Measurements from ENCODE around the gene CCDC57. TPM values are rescaled to one million over a fixed set of nuclear protein-coding genes. Genes with fewer than 3 reads are reported as not detected.

The CCDC57 gene
- total and polyA plus RNA-seq, 12 donors = 7.0 to 34.5 (median 10.7) TPM

DNA sequence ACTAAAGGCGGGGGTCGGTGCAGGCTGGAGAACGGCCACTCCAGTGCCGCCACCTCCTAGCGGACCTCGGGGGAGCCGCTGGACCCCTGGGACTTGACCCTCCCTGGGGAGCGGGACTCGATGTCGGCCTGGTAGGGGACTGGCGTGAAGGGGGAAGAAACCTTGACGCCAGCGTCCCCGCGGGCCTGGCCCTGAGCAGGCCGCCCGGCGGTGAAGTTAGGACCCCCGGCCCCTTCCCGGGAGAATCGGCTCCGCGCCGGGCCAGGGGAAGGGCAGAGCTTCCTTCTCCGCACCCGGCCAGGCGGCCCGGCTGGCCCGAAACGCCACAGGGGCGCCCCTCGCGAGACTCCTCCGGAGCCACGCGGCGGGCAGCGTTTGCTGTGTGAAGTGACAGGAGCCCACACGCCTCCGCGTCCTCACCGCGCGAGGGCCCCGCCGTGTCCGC, 147.4 kb downstream of the CCDC57 start:
- H3K4me3 ChIP-seq = peak overlapping the region; percentile 61 to 100 (median 94)
- intact Hi-C loops (cut with DNase I) = no loop called here
- peaks cover 17 to 31% (median 23%) of the 10 kb centered on the region in 9 donors for H3K4me1 ChIP-seq
- no peaks in the 10 kb centered on the region for H3K9me3 ChIP-seq
- no peaks in the 10 kb centered on the region for H3K27me3 ChIP-seq
- peak in 5 of 8 donors; percentile 5 to 10 (median 7) for ATAC-seq
- peak in 1 of 2 donors; percentile 29 for DNase-seq
- 1% methylated on average over 45 to 47 of the region's 47 CpGs for WGBS, 2 donors
- no peak for TF ChIP-seq CTCF (IDR thresholded peaks at IDR 0.05)
- H3K36me3 ChIP-seq = peaks cover 0 to 40% (median 14%) of the 10 kb centered on the region in 9 donors
- peak overlapping the region in 9 of 10 donors; percentile 72 to 97 (median 88) for H3K27ac ChIP-seq

GRCh38 chr17:82064433-82065192, 148.0 kb downstream of the CCDC57 start:
- no peak for TF ChIP-seq CTCF (IDR thresholded peaks at IDR 0.05)
- no peak for DNase-seq
- peak in 1 of 8 donors; percentile 2 for ATAC-seq
- peaks cover 0 to 46% (median 14%) of the 10 kb centered on the region in 9 donors for H3K36me3 ChIP-seq
- peak overlapping the region in 9 of 10 donors; percentile 72 to 97 (median 88) for H3K27ac ChIP-seq
- H3K27me3 ChIP-seq = no peaks in the 10 kb centered on the region
- H3K4me3 ChIP-seq = peak overlapping the region; percentile 61 to 100 (median 94)
- H3K9me3 ChIP-seq = no peaks in the 10 kb centered on the region
- intact Hi-C loops (cut with DNase I) = no loop called here
- peaks cover 17 to 31% (median 23%) of the 10 kb centered on the region in 9 donors for H3K4me1 ChIP-seq
- 34 to 41% methylated on average over 35 to 36 of the region's 36 CpGs for WGBS, 2 donors

GRCh38 chr17:82063424-82064415, 148.9 kb downstream of the CCDC57 start:
- 81 to 84% methylated on average over 20 of the region's 20 CpGs for WGBS, 2 donors
- Histone ChIP-seq H3K4me3 (peak overlapping the region in 4 of 10 donors; percentile 94 to 99 (median 96)), H3K9me3 (no peaks in the 10 kb centered on the region), H3K27ac (no peak overlapping the region), H3K27me3 (no peaks in the 10 kb centered on the region), H3K36me3 (peaks cover 0 to 55% (median 18%) of the 10 kb centered on the region in 9 donors), H3K4me1 (peaks cover 17 to 31% (median 23%) of the 10 kb centered on the region in 9 donors)
- peak in 1 of 2 donors; percentile 6 for DNase-seq
- intact Hi-C loops (cut with DNase I) = no loop called here
- ATAC-seq = no peak
- no peak for TF ChIP-seq CTCF (IDR thresholded peaks at IDR 0.05)

- intact Hi-C loops (cut with DNase I) = no loop called here
- Histone ChIP-seq H3K27me3 (no peaks in the 10 kb centered on the region), H3K36me3 (peaks cover 0 to 62% (median 19%) of the 10 kb centered on the region in 9 donors), H3K27ac (no peak overlapping the region), H3K9me3 (no peaks in the 10 kb centered on the region), H3K4me3 (no peak overlapping the region), H3K4me1 (peaks cover 17 to 31% (median 23%) of the 10 kb centered on the region in 9 donors)
- 92 to 95% methylated on average over 9 of the region's 9 CpGs for WGBS, 2 donors
- DNase-seq (peak in 1 of 2 donors; percentile 2), ATAC-seq (no peak)
- TF ChIP-seq CTCF (IDR thresholded peaks at IDR 0.05) = no peak
Observed at GRCh38 chr17:82062984-82063368, 149.7 kb downstream of the CCDC57 start.

All from heart right ventricle (tissue), 16 donors.